ENCODE measurements around the gene TTYH3.

TTYH3 gene

DNA sequence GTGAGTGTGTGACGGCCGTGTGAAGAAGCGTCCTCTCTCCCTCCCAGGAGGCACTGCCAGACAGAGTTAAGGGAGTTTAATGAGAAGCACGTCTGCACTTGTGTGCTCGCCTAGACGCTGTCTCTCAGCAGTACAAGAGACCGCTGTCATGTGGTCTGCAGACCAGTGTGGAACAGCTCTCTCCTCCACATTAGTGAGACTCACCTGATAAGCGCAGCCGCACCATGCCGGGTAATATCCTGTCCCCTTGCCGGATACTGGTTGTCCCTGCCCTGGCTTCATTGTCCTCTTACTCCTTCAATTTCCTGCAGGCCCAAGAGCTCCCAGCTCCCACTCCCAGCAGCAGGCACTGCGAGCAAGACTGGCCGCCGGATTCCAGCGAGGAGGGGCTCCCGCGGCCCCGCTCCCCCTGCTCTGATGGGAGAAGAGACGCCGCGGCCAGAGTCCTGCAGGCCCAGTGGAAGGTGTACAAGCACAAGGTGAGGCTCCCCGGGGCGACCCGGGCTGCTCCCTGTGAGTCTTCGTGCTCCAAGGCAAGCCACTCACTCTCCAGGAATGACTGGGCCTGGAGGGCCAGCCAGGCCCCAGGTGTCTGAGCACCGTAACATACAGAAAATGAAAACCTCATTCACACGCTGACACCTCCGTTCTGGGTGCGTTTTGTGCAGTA lies 33.5 kb upstream of the TTYH3 start:
- Histone ChIP-seq H3K14ac (ENCODE audit: low read length) (no peak overlapping the region), H2BK12ac (ENCODE audit: low read length) (no peak overlapping the region), H2BK15ac (ENCODE audit: low read length) (no peak overlapping the region), H3K36me3 (replicated peaks in 1 of 2; ENCODE audit: control insufficient read depth in 2 of 2, insufficient read depth in 2 of 2, low read length in 2 of 2) (peaks cover 15 to 71% of the 10 kb centered on the region in 2 donors), H3K4me3 (ENCODE audit: low read length in 2 of 2) (no peak overlapping the region), H3K4ac (ENCODE audit: low read length) (no peak overlapping the region), H3K4me1 (ENCODE audit: control insufficient read depth in 2 of 2, insufficient read depth in 1 of 2, low read depth in 1 of 2, low read length in 2 of 2) (peaks cover 0 to 4% of the 10 kb centered on the region in 2 donors), H4K8ac (ENCODE audit: low read depth, low read length) (no peak overlapping the region), H2AK5ac (ENCODE audit: low read depth, low read length) (no peak overlapping the region), H2BK120ac (ENCODE audit: low read depth, low read length) (no peak overlapping the region), H3K9me3 (replicated peaks in 1 of 2; ENCODE audit: control insufficient read depth in 2 of 2, insufficient read depth in 1 of 2, low read depth in 1 of 2, low read length in 2 of 2) (no peaks in the 10 kb centered on the region), H3K27me3 (ENCODE audit: control insufficient read depth in 3 of 3, insufficient read depth in 3 of 3, low read depth in 1 of 3, low read length in 3 of 3) (no peaks in the 10 kb centered on the region), H4K91ac (ENCODE audit: low read depth, low read length, poor library complexity) (no peak overlapping the region), H3K79me1 (ENCODE audit: low read depth, low read length) (no peaks in the 10 kb centered on the region), H3K23ac (ENCODE audit: low read depth, low read length, poor library complexity) (no peak overlapping the region), H2AFZ (ENCODE audit: low read length) (no peak overlapping the region), H2BK5ac (ENCODE audit: low read length) (no peak overlapping the region), H3K9ac (ENCODE audit: low read depth, low read length, poor library complexity) (no peak overlapping the region), H3K27ac (replicated peaks; ENCODE audit: low read length) (no peak overlapping the region), H3K4me2 (ENCODE audit: insufficient read depth, low read length, poor library complexity, severe bottlenecking) (no peak overlapping the region), H3K18ac (ENCODE audit: low read length) (no peak overlapping the region)
- no CpG with 5 or more reads among the region's 29 CpGs for WGBS, 2 donors (ENCODE audit: extremely low coverage in 2 of 2, insufficient read length in 2 of 2, insufficient replicate concordance in 1 of 2)
- DNase-seq (ENCODE audit: low spot score): no peak

DNA sequence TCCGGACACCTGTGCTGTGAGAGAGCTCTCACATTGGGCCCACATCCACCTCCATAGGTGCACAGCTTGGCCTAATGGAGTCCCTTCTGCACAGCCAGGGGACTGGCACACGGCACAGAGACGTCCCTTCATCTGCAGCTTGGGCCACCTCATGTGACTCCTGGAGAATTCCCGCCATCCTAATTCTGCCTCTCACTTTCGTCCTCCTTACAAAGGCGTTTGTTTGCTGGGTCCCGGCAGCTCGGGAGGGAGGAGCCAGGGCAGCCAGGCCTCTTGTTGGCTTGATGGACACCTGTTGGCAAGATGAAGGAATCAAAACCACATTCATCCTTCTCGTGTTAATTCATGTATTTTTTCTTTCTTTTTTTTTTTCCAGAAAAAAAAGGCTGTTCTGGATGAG lies 30.7 kb upstream of the TTYH3 start:
- Histone ChIP-seq H3K14ac (ENCODE audit: low read length) (peak overlapping the region; percentile 72), H2BK120ac (ENCODE audit: low read depth, low read length) (no peak overlapping the region), H2BK12ac (ENCODE audit: low read length) (no peak overlapping the region), H3K4me1 (ENCODE audit: control insufficient read depth in 2 of 2, insufficient read depth in 1 of 2, low read depth in 1 of 2, low read length in 2 of 2) (peaks cover 0 to 4% of the 10 kb centered on the region in 2 donors), H2BK15ac (ENCODE audit: low read length) (no peak overlapping the region), H3K36me3 (replicated peaks in 1 of 2; ENCODE audit: control insufficient read depth in 2 of 2, insufficient read depth in 2 of 2, low read length in 2 of 2) (peaks cover 9 to 52% of the 10 kb centered on the region in 2 donors), H2BK5ac (ENCODE audit: low read length) (no peak overlapping the region), H2AFZ (ENCODE audit: low read length) (no peak overlapping the region), H3K4me3 (ENCODE audit: low read length in 2 of 2) (no peak overlapping the region), H2AK5ac (ENCODE audit: low read depth, low read length) (peak overlapping the region; percentile 2), H3K9me3 (replicated peaks in 1 of 2; ENCODE audit: control insufficient read depth in 2 of 2, insufficient read depth in 1 of 2, low read depth in 1 of 2, low read length in 2 of 2) (no peaks in the 10 kb centered on the region), H3K4me2 (ENCODE audit: insufficient read depth, low read length, poor library complexity, severe bottlenecking) (no peak overlapping the region), H4K91ac (ENCODE audit: low read depth, low read length, poor library complexity) (no peak overlapping the region), H3K27me3 (ENCODE audit: control insufficient read depth in 3 of 3, insufficient read depth in 3 of 3, low read depth in 1 of 3, low read length in 3 of 3) (no peaks in the 10 kb centered on the region), H3K9ac (ENCODE audit: low read depth, low read length, poor library complexity) (no peak overlapping the region), H3K4ac (ENCODE audit: low read length) (no peak overlapping the region), H3K18ac (ENCODE audit: low read length) (peak overlapping the region; percentile 63), H4K8ac (ENCODE audit: low read depth, low read length) (no peak overlapping the region), H3K79me1 (ENCODE audit: low read depth, low read length) (peaks cover 1% of the 10 kb centered on the region), H3K23ac (ENCODE audit: low read depth, low read length, poor library complexity) (no peak overlapping the region), H3K27ac (replicated peaks; ENCODE audit: low read length) (peak overlapping the region; percentile 27)
- no peak for DNase-seq (ENCODE audit: low spot score)
- WGBS, 2 donors (ENCODE audit: extremely low coverage in 2 of 2, insufficient read length in 2 of 2, insufficient replicate concordance in 1 of 2): no CpG with 5 or more reads among the region's 9 CpGs

DNA sequence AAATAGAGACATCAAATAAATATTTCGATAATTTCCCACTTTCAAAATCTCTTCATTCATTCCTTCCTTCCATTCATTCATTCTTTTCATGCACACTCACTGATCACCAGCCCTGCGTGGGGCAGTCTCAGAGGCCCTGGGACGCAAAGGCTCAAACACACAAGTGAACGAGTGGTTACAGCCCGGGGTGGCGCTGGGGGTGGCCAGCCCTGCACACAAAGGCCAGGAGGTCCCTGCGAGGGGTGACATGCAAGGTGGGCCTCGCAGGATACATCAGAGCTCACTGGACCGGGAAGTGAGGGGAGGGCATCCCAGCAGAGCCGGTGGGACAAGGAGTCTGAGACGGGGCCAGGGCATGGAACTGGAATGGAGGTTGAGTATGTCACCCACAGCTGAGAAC lies 29.9 kb upstream of the TTYH3 start:
- H2AFZ ChIP-seq (ENCODE audit: low read length): no peak overlapping the region
- no peak overlapping the region for H3K14ac ChIP-seq (ENCODE audit: low read length)
- H3K23ac ChIP-seq (ENCODE audit: low read depth, low read length, poor library complexity): peak overlapping the region; percentile 5
- no peak overlapping the region for H4K8ac ChIP-seq (ENCODE audit: low read depth, low read length)
- H3K4me3 ChIP-seq (ENCODE audit: low read length in 2 of 2): no peak overlapping the region
- no peaks in the 10 kb centered on the region for H3K9me3 ChIP-seq (replicated peaks in 1 of 2; ENCODE audit: control insufficient read depth in 2 of 2, insufficient read depth in 1 of 2, low read depth in 1 of 2, low read length in 2 of 2)
- no peak overlapping the region for H2BK15ac ChIP-seq (ENCODE audit: low read length)
- peak overlapping the region; percentile 85 for H3K18ac ChIP-seq (ENCODE audit: low read length)
- no peak for DNase-seq (ENCODE audit: low spot score)
- H3K4me2 ChIP-seq (ENCODE audit: insufficient read depth, low read length, poor library complexity, severe bottlenecking): no peak overlapping the region
- peaks cover 0 to 4% of the 10 kb centered on the region in 2 donors for H3K4me1 ChIP-seq (ENCODE audit: control insufficient read depth in 2 of 2, insufficient read depth in 1 of 2, low read depth in 1 of 2, low read length in 2 of 2)
- no peak overlapping the region for H4K91ac ChIP-seq (ENCODE audit: low read depth, low read length, poor library complexity)
- H3K79me1 ChIP-seq (ENCODE audit: low read depth, low read length): peaks cover 1% of the 10 kb centered on the region
- peak overlapping the region; percentile 91 for H2AK5ac ChIP-seq (ENCODE audit: low read depth, low read length)
- H2BK5ac ChIP-seq (ENCODE audit: low read length): peak overlapping the region; percentile 75
- peaks cover 9 to 44% of the 10 kb centered on the region in 2 donors for H3K36me3 ChIP-seq (replicated peaks in 1 of 2; ENCODE audit: control insufficient read depth in 2 of 2, insufficient read depth in 2 of 2, low read length in 2 of 2)
- no peak overlapping the region for H3K27ac ChIP-seq (replicated peaks; ENCODE audit: low read length)
- no peaks in the 10 kb centered on the region for H3K27me3 ChIP-seq (ENCODE audit: control insufficient read depth in 3 of 3, insufficient read depth in 3 of 3, low read depth in 1 of 3, low read length in 3 of 3)
- H2BK12ac ChIP-seq (ENCODE audit: low read length): no peak overlapping the region
- no peak overlapping the region for H3K4ac ChIP-seq (ENCODE audit: low read length)
- H3K9ac ChIP-seq (ENCODE audit: low read depth, low read length, poor library complexity): no peak overlapping the region
- 100% methylated on average over 1 of the region's 11 CpGs for WGBS, 2 donors (ENCODE audit: extremely low coverage in 2 of 2, insufficient read length in 2 of 2, insufficient replicate concordance in 1 of 2)
- no peak overlapping the region for H2BK120ac ChIP-seq (ENCODE audit: low read depth, low read length)

DNA sequence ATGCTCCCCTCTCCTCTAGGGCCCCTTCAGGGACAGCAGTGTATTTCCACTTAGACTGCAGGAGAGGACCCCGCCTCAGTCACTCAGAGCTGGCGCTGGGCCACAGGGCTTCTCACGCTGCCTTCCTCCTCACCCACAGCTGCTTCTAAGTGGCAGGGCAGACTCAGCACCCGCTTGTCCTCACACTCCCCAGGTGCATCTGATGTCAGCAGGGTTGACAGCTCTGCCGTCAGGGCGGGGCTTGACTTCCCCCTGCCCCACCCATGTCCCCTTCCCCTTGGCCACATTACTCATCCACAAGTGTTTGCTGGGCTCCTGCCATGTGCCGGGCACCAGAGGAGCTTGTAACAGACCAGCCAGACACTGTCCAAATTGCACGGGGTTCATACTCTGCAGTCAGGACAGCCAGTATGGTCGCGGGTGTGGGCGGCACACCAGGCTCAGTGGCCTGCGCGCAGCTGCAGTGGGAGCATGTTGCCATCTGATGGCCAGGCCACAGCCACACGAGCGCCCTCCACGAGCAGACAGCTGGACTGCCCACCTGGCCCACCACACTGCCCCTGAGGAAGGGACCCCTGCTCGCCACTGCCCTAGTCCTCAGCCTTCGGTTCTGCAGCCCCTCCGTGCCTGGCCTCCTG lies 29.3 kb upstream of the TTYH3 start:
- H2AK5ac ChIP-seq (ENCODE audit: low read depth, low read length): peak overlapping the region; percentile 91
- no peak overlapping the region for H2BK15ac ChIP-seq (ENCODE audit: low read length)
- peak overlapping the region; percentile 88 for H3K18ac ChIP-seq (ENCODE audit: low read length)
- H3K9ac ChIP-seq (ENCODE audit: low read depth, low read length, poor library complexity): peak overlapping the region; percentile 30
- no peaks in the 10 kb centered on the region for H3K27me3 ChIP-seq (ENCODE audit: control insufficient read depth in 3 of 3, insufficient read depth in 3 of 3, low read depth in 1 of 3, low read length in 3 of 3)
- H3K4me1 ChIP-seq (ENCODE audit: control insufficient read depth in 2 of 2, insufficient read depth in 1 of 2, low read depth in 1 of 2, low read length in 2 of 2): peaks cover under 1 to 10% of the 10 kb centered on the region in 2 donors
- no peak for DNase-seq (ENCODE audit: low spot score)
- no CpG with 5 or more reads among the region's 19 CpGs for WGBS, 2 donors (ENCODE audit: extremely low coverage in 2 of 2, insufficient read length in 2 of 2, insufficient replicate concordance in 1 of 2)
- no peak overlapping the region for H3K4me3 ChIP-seq (ENCODE audit: low read length in 2 of 2)
- H4K8ac ChIP-seq (ENCODE audit: low read depth, low read length): peak overlapping the region; percentile 48
- H3K4ac ChIP-seq (ENCODE audit: low read length): no peak overlapping the region
- H3K14ac ChIP-seq (ENCODE audit: low read length): peak overlapping the region; percentile 75
- peak overlapping the region; percentile 75 for H2BK5ac ChIP-seq (ENCODE audit: low read length)
- H3K23ac ChIP-seq (ENCODE audit: low read depth, low read length, poor library complexity): peak overlapping the region; percentile 55
- H4K91ac ChIP-seq (ENCODE audit: low read depth, low read length, poor library complexity): no peak overlapping the region
- H3K27ac ChIP-seq (replicated peaks; ENCODE audit: low read length): no peak overlapping the region
- no peak overlapping the region for H2BK120ac ChIP-seq (ENCODE audit: low read depth, low read length)
- no peak overlapping the region for H2BK12ac ChIP-seq (ENCODE audit: low read length)
- no peak overlapping the region for H2AFZ ChIP-seq (ENCODE audit: low read length)
- H3K9me3 ChIP-seq (replicated peaks in 1 of 2; ENCODE audit: control insufficient read depth in 2 of 2, insufficient read depth in 1 of 2, low read depth in 1 of 2, low read length in 2 of 2): no peaks in the 10 kb centered on the region
- H3K36me3 ChIP-seq (replicated peaks in 1 of 2; ENCODE audit: control insufficient read depth in 2 of 2, insufficient read depth in 2 of 2, low read length in 2 of 2): peaks cover 9 to 38% of the 10 kb centered on the region in 2 donors
- H3K79me1 ChIP-seq (ENCODE audit: low read depth, low read length): peaks cover 1% of the 10 kb centered on the region
- H3K4me2 ChIP-seq (ENCODE audit: insufficient read depth, low read length, poor library complexity, severe bottlenecking): no peak overlapping the region

Data from neuronal stem cell (in vitro differentiated cells).